ENCODE measurements around the gene OR2Y1. TPM values are rescaled to one million over a fixed set of nuclear protein-coding genes. Genes with fewer than 3 reads are reported as not detected.

The OR2Y1 gene
- total and polyA plus RNA-seq, 2 experiments from 2014 or later = not detected

DNA sequence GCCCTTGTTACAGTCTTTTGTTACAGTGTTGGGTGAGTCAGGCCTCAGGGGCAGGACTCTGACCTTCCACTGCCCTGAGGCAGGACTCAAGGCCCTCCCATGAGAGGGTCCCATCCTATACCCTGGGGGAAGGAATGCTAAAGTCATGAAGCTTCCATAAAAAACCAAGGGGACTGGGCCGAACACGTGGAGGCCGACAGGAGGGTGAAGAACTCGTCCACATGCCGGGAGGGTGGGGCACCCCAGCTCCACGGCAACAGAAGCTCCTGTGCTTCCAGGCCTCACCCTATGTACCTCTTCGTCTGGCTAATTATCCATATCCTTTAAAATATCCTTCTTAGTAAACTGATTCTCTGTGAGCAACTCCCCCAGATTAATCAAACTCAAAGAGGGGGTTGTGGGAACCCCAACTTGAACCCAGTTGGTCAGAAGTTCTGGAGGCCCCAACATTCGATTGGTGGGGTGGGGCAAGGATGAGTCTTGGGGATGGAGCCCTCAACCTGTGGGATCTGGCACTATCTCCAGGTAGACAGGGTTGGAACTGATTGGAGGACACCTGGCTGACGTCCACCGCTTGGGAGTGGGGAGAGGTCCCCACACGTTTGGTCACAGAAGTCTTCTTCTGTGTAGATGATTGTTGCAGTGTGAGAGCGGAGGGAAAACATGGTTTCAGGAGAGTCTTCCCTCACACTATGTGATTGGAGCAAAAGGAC is 43.6 kb upstream of the OR2Y1 start (continued):
- TF ChIP-seq, protein P1, sequence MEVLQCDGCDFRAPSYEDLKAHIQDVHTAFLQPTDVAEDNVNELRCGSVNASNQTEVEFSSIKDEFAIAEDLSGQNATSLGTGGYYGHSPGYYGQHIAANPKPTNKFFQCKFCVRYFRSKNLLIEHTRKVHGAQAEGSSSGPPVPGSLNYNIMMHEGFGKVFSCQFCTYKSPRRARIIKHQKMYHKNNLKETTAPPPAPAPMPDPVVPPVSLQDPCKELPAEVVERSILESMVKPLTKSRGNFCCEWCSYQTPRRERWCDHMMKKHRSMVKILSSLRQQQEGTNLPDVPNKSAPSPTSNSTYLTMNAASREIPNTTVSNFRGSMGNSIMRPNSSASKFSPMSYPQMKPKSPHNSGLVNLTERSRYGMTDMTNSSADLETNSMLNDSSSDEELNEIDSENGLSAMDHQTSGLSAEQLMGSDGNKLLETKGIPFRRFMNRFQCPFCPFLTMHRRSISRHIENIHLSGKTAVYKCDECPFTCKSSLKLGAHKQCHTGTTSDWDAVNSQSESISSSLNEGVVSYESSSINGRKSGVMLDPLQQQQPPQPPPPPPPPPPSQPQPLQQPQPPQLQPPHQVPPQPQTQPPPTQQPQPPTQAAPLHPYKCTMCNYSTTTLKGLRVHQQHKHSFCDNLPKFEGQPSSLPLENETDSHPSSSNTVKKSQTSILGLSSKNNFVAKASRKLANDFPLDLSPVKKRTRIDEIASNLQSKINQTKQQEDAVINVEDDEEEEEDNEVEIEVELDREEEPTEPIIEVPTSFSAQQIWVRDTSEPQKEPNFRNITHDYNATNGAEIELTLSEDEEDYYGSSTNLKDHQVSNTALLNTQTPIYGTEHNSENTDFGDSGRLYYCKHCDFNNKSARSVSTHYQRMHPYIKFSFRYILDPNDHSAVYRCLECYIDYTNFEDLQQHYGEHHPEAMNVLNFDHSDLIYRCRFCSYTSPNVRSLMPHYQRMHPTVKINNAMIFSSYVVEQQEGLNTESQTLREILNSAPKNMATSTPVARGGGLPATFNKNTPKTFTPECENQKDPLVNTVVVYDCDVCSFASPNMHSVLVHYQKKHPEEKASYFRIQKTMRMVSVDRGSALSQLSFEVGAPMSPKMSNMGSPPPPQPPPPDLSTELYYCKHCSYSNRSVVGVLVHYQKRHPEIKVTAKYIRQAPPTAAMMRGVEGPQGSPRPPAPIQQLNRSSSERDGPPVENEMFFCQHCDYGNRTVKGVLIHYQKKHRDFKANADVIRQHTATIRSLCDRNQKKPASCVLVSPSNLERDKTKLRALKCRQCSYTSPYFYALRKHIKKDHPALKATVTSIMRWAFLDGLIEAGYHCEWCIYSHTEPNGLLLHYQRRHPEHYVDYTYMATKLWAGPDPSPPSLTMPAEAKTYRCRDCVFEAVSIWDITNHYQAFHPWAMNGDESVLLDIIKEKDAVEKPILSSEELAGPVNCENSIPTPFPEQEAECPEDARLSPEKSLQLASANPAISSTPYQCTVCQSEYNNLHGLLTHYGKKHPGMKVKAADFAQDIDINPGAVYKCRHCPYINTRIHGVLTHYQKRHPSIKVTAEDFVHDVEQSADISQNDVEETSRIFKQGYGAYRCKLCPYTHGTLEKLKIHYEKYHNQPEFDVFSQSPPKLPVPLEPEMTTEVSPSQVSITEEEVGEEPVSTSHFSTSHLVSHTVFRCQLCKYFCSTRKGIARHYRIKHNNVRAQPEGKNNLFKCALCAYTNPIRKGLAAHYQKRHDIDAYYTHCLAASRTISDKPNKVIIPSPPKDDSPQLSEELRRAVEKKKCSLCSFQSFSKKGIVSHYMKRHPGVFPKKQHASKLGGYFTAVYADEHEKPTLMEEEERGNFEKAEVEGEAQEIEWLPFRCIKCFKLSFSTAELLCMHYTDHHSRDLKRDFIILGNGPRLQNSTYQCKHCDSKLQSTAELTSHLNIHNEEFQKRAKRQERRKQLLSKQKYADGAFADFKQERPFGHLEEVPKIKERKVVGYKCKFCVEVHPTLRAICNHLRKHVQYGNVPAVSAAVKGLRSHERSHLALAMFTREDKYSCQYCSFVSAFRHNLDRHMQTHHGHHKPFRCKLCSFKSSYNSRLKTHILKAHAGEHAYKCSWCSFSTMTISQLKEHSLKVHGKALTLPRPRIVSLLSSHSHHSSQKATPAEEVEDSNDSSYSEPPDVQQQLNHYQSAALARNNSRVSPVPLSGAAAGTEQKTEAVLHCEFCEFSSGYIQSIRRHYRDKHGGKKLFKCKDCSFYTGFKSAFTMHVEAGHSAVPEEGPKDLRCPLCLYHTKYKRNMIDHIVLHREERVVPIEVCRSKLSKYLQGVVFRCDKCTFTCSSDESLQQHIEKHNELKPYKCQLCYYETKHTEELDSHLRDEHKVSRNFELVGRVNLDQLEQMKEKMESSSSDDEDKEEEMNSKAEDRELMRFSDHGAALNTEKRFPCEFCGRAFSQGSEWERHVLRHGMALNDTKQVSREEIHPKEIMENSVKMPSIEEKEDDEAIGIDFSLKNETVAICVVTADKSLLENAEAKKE (CRISPR knock-in tag; IDR thresholded peaks at IDR 0.05) = no peak

DNA sequence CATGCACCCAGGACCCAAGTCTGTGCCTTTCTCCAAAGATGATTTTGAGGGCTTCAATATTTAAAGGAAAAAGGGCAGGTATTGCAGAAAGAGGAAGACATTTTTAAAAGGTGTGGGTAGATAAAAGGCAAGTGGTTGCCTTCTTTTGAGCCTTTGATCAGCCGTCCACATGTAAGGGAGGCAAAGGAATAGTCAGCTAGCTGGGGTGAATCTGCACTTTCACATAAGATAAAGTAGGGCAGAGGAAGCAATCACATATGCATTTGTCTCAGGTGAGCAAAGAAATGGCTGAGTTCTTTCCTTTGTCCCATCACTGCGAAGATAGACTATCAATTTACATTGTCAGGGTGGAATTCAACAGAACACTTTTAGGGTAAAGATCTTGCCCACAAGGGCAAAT is 42.9 kb upstream of the OR2Y1 start:
- ATAC-seq = no peak
- Histone ChIP-seq H3K79me2 (replicated peaks; ENCODE audit: insufficient read depth) (no peaks in the 10 kb centered on the region), H3K4me2 (no peak overlapping the region), H3K36me3 (ENCODE audit: insufficient read depth) (no peaks in the 10 kb centered on the region), H2AFZ (no peak overlapping the region), H3F3A (replicated peaks; ENCODE audit: low read depth) (peaks cover 11% of the 10 kb centered on the region; the same call in 1 of the 2 replicates), H3K4me1 (ENCODE audit: insufficient read depth) (peaks cover 24% of the 10 kb centered on the region), H3K27ac (ENCODE audit: low read depth) (no peak overlapping the region), H3K4me3 (no peak overlapping the region), H4K20me1 (replicated peaks; ENCODE audit: insufficient read depth) (no peaks in the 10 kb centered on the region), H3K27me3 (ENCODE audit: insufficient read depth) (no peaks in the 10 kb centered on the region), H3K9me2 (ENCODE audit: insufficient read depth) (no peaks in the 10 kb centered on the region; the same call in 1 of the 2 replicates)
- peaks cover 6% of the 10 kb centered on the region for H3K27me3 Mint-ChIP-seq (ENCODE audit: insufficient read depth, low read depth, poor library complexity)
- no peak overlapping the region for H3K4me3 Mint-ChIP-seq
- no peak overlapping the region for H3K27ac Mint-ChIP-seq
- no peak for DNase-seq (ENCODE audit: low spot score)
- peaks cover 17% of the 10 kb centered on the region for H3K9me3 Mint-ChIP-seq
- peaks cover 3% of the 10 kb centered on the region; the same call in 2 of the 3 replicates for H3K36me3 Mint-ChIP-seq (ENCODE audit: low read depth)
- H3K4me1 Mint-ChIP-seq = peaks cover 38% of the 10 kb centered on the region
- TF ChIP-seq CREB1 (CRISPR knock-in tag; IDR thresholded peaks at IDR 0.05; ENCODE audit: low read depth) (no peak), ZNF114 (CRISPR knock-in tag; IDR thresholded peaks at IDR 0.05) (no peak)
- TF ChIP-seq, protein P2, sequence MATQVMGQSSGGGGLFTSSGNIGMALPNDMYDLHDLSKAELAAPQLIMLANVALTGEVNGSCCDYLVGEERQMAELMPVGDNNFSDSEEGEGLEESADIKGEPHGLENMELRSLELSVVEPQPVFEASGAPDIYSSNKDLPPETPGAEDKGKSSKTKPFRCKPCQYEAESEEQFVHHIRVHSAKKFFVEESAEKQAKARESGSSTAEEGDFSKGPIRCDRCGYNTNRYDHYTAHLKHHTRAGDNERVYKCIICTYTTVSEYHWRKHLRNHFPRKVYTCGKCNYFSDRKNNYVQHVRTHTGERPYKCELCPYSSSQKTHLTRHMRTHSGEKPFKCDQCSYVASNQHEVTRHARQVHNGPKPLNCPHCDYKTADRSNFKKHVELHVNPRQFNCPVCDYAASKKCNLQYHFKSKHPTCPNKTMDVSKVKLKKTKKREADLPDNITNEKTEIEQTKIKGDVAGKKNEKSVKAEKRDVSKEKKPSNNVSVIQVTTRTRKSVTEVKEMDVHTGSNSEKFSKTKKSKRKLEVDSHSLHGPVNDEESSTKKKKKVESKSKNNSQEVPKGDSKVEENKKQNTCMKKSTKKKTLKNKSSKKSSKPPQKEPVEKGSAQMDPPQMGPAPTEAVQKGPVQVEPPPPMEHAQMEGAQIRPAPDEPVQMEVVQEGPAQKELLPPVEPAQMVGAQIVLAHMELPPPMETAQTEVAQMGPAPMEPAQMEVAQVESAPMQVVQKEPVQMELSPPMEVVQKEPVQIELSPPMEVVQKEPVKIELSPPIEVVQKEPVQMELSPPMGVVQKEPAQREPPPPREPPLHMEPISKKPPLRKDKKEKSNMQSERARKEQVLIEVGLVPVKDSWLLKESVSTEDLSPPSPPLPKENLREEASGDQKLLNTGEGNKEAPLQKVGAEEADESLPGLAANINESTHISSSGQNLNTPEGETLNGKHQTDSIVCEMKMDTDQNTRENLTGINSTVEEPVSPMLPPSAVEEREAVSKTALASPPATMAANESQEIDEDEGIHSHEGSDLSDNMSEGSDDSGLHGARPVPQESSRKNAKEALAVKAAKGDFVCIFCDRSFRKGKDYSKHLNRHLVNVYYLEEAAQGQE (IDR thresholded peaks at IDR 0.05; ENCODE audit: unreplicated experiment) = no peak
- TF ChIP-seq, protein P1 (CRISPR knock-in tag; IDR thresholded peaks at IDR 0.05) = no peak
